ENCODE results near the gene PPP2R5C.

DNA sequence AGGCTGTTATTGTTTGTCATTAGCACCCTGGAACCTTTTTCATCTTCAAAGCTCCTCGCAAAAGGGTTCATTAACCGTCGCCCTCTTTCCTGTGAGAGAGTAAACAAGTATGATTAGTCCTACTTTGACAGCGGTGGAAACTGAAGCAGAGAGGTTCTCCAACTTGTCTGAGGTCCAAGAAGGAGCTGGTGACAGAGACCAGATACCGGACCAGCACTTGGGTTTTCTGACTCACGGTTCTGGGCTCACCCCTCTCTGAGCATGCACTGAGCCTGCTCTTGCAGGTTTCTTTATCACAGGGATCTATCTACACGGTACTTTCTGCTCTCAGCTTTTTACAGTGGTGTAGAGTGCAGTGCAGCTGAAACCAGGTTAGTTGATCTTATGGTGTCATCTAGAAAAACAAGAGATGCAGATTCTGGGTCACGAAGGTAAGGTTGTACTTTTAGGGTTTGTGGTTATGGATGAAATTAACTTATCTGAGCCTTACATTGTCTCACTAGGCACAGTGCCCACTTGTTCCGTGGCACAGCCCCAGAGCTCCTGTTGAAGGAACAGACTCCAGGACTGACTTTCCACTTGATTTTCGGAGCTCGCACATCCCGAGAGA lies 62.1 kb downstream of the PPP2R5C start:
- TF ChIP-seq, protein P1, sequence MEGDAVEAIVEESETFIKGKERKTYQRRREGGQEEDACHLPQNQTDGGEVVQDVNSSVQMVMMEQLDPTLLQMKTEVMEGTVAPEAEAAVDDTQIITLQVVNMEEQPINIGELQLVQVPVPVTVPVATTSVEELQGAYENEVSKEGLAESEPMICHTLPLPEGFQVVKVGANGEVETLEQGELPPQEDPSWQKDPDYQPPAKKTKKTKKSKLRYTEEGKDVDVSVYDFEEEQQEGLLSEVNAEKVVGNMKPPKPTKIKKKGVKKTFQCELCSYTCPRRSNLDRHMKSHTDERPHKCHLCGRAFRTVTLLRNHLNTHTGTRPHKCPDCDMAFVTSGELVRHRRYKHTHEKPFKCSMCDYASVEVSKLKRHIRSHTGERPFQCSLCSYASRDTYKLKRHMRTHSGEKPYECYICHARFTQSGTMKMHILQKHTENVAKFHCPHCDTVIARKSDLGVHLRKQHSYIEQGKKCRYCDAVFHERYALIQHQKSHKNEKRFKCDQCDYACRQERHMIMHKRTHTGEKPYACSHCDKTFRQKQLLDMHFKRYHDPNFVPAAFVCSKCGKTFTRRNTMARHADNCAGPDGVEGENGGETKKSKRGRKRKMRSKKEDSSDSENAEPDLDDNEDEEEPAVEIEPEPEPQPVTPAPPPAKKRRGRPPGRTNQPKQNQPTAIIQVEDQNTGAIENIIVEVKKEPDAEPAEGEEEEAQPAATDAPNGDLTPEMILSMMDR (IDR thresholded peaks at IDR 0.05): no peak
- TF ChIP-seq POLR2A (IDR thresholded peaks at IDR 0.05): no peak

Data from testis (tissue), 2 donors.